Smooth muscle cell (in vitro differentiated cells): ENCODE data around the gene SLC6A6. TPM values are rescaled to one million over a fixed set of nuclear protein-coding genes. Genes with fewer than 3 reads are reported as not detected.

Experiments
- DNase-seq: peaks from one replicate; lab custom pipeline; 2025; ENCODE audit not compliant: unreplicated experiment; lab: John Stamatoyannopoulos, UW
- H2AFZ ChIP-seq: fragments of 200-600 bp; sonication (generic); 2 replicates; pipeline ENCODE4 v1.6.0; 2016; ENCODE audit warnings: antibody characterized with exemption, low read depth, mild to moderate bottlenecking
- H3F3A ChIP-seq: fragments of 200-600 bp; sonication (generic); 2 replicates; pipeline ENCODE4 v1.6.0; 2017; ENCODE audit warnings: antibody characterized with exemption, low read depth
- H3K27ac ChIP-seq: fragments of 200-600 bp; sonication (generic); 2 replicates; pipeline ENCODE4 v1.5.1; 2016; ENCODE audit warnings: low read depth, mild to moderate bottlenecking
- H3K27me3 ChIP-seq: fragments of 200-600 bp; sonication (generic); 2 replicates; pipeline ENCODE4 v1.6.1; 2016; ENCODE audit warnings: low read depth, mild to moderate bottlenecking
- H3K36me3 ChIP-seq: fragments of 200-600 bp; sonication (generic); 2 replicates; pipeline ENCODE4 v1.5.1; 2016; ENCODE audit warnings: low read depth
- H3K4me1 ChIP-seq: fragments of 200-600 bp; sonication (generic); 2 replicates; pipeline ENCODE4 v1.5.1; 2016; ENCODE audit warnings: low read depth
- H3K4me2 ChIP-seq: fragments of 200-600 bp; sonication (generic); 2 replicates; pipeline ENCODE4 v1.6.0; 2016; ENCODE audit warnings: mild to moderate bottlenecking
- H3K4me3 ChIP-seq: fragments of 200-600 bp; sonication (generic); 2 replicates; pipeline ENCODE4 v1.5.1; 2016; ENCODE audit warnings: mild to moderate bottlenecking
- H3K79me2 ChIP-seq: fragments of 200-600 bp; sonication (generic); 2 replicates; pipeline ENCODE4 v1.6.0; 2016; ENCODE audit warnings: low read depth, mild to moderate bottlenecking
- H3K9ac ChIP-seq: fragments of 200-600 bp; sonication (generic); 2 replicates; pipeline ENCODE4 v1.6.0; 2016; ENCODE audit warnings: low read depth
- H3K9me3 ChIP-seq: fragments of 200-600 bp; sonication (generic); replicated peaks from 2 replicates; pipeline ENCODE4 v1.5.1; 2016; ENCODE audit warnings: low read depth
- H4K20me1 ChIP-seq: fragments of 200-600 bp; sonication (generic); 2 replicates; pipeline ENCODE4 v1.6.0; 2016; ENCODE audit warnings: low read depth
- WGBS: methylation state at CpG from one replicate; pipeline ENCODE4 v1.1.7; 2016; ENCODE audit warnings: low lambda C conversion rate; 5-methylcytosine and 5-hydroxymethylcytosine counted together
- polyA plus RNA-seq: library from polyadenylated mRNA; unstranded; fragments of >200 nt; fragmentation: Nextera tagmentation; extraction: Ambion mirVana; gene quantifications from 2 replicates; pipeline ENCODE4 v1.2.1, GENCODE V29; 2016
- total RNA-seq: library from RNA; depleted of rRNA; stranded (reverse); fragments of >200 nt; gene quantifications from 2 replicates; pipeline ENCODE4 v1.2.3, GENCODE V29; 2014
- TF ChIP-seq, protein P1 (sequence below): fragments of 200-600 bp; sonication (generic); IDR thresholded peaks from 2 replicates; pipeline ENCODE4 v1.5.1; 2017; ENCODE audit warnings: borderline replicate concordance, mild to moderate bottlenecking, antibody characterized with exemption; ENCODE audit not compliant: insufficient read depth, poor library complexity, severe bottlenecking

Gene SLC6A6
- total and polyA plus RNA-seq, 2 experiments from 2014 or later: 9.4 to 11.7 TPM

DNA sequence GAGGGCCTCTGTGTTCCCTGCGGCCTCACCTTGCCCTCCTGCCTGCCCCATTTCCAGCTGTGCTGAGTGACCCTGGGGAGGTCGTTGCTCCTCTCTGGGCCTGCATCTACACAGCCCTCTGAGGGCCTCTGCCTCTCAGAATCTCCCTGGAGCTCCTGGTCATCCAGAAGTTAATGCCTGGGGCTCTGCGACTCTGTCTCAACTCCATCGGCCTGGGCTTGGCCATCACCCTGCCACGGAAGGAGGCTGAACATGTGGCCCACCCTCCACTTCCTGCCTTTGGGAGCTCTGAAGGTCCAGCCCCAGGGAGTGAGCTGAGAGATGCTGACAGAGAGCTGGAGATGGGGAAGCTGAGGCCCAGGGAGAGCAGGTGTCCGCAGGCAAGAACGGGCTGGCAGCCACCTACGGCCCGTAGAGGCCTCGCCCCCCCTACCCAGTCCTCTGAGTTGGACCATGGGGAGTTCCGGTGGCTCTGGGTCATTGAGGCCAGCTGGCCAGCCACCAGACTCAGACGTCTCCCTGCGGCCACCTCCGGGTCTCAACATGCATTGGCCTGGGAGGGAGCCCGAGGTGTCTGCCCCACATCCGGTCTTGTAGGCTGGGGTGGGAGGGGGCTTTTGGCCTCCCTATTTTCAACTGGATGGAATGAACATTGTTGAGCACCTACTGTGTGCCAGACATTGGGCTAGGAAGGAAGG, 103.5 kb downstream of the SLC6A6 start:
- H3K4me2 ChIP-seq: no peak overlapping the region
- H3K27me3 ChIP-seq: no peaks in the 10 kb centered on the region
- no peaks in the 10 kb centered on the region for H3F3A ChIP-seq
- no peak overlapping the region for H3K27ac ChIP-seq
- TF ChIP-seq, protein P1, sequence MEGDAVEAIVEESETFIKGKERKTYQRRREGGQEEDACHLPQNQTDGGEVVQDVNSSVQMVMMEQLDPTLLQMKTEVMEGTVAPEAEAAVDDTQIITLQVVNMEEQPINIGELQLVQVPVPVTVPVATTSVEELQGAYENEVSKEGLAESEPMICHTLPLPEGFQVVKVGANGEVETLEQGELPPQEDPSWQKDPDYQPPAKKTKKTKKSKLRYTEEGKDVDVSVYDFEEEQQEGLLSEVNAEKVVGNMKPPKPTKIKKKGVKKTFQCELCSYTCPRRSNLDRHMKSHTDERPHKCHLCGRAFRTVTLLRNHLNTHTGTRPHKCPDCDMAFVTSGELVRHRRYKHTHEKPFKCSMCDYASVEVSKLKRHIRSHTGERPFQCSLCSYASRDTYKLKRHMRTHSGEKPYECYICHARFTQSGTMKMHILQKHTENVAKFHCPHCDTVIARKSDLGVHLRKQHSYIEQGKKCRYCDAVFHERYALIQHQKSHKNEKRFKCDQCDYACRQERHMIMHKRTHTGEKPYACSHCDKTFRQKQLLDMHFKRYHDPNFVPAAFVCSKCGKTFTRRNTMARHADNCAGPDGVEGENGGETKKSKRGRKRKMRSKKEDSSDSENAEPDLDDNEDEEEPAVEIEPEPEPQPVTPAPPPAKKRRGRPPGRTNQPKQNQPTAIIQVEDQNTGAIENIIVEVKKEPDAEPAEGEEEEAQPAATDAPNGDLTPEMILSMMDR: no peak
- no peaks in the 10 kb centered on the region for H3K9me3 ChIP-seq
- H2AFZ ChIP-seq: no peak overlapping the region
- no peaks in the 10 kb centered on the region for H3K36me3 ChIP-seq
- no peak for DNase-seq
- H4K20me1 ChIP-seq: no peaks in the 10 kb centered on the region
- H3K9ac ChIP-seq: no peak overlapping the region
- WGBS: 91% methylated on average over 16 of the region's 16 CpGs
- H3K79me2 ChIP-seq: no peaks in the 10 kb centered on the region
- H3K4me3 ChIP-seq: no peak overlapping the region
- H3K4me1 ChIP-seq: peaks cover 3% of the 10 kb centered on the region

DNA sequence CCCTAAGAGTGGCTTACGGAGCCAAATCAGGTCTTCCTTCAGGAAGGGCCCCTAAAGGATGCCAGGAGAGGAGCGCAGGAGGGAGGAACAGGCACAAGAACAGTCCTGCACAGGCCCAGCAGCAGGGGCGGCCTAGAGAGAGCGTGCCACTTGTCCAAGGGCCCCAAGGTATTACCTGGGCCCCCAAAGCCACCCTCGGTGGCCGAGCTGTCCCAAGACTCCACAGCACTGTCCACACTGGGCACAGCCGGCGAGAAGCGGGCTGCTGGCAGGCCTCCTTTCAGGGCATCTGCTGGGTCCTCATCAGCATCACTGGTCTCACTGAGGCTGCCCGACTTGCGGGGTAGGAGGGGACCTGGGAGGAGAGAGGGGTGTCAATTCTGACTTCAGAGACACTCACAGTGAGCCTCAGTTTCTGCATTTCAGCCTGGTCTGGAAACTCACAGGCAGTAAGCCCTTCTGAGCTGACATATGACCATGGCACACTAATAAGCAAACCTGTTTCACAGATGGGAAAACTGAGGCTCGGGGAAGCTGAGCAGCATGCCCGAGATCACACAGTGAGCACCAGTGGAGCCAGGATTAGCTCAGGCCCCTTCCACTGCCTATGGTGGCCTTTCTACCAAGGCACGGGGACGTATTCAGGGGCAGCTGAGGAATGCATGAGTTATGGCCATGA, 104.4 kb downstream of the SLC6A6 start:
- H2AFZ ChIP-seq: no peak overlapping the region
- WGBS: 93% methylated on average over 15 of the region's 15 CpGs

DNA sequence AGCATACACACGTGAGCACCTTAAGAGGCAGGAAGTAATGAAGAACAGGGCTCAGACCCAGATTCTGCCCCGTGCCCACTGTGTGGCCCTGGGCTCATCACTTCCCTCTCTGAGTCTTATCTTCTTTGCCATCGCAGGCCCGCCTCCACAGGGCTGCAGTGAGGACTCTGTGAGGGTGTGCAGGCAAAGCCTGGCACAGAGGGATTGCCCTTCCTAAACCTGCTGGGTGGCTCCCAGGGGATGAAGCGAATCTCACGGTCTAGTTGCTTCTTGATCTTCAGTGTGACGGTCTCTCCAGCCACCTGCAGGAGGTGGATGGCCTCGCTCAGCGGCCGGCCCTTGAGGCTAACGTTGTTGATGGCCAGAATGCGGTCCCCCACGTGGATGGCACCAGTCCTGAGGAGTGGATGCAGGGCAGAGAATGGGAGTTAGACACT, 104.9 kb downstream of the SLC6A6 start:
- Histone ChIP-seq H3K4me3 (no peak overlapping the region), H3K79me2 (no peaks in the 10 kb centered on the region), H3K36me3 (no peaks in the 10 kb centered on the region), H3K27me3 (no peaks in the 10 kb centered on the region), H3K9me3 (no peaks in the 10 kb centered on the region), H3K4me2 (no peak overlapping the region), H2AFZ (no peak overlapping the region), H3K4me1 (peaks cover 3% of the 10 kb centered on the region), H3F3A (no peaks in the 10 kb centered on the region), H4K20me1 (no peaks in the 10 kb centered on the region), H3K9ac (no peak overlapping the region), H3K27ac (no peak overlapping the region)
- TF ChIP-seq, protein P1: no peak
- 84% methylated on average over 13 of the region's 13 CpGs for WGBS
- no peak for DNase-seq

More for the DNA sequence above, 104.4 kb downstream of the SLC6A6 start:
- Histone ChIP-seq H3K4me3 (no peak overlapping the region), H3K79me2 (no peaks in the 10 kb centered on the region), H3K27ac (no peak overlapping the region), H3K4me2 (no peak overlapping the region), H4K20me1 (no peaks in the 10 kb centered on the region), H3F3A (no peaks in the 10 kb centered on the region), H3K9me3 (no peaks in the 10 kb centered on the region), H3K36me3 (no peaks in the 10 kb centered on the region), H3K27me3 (no peaks in the 10 kb centered on the region), H3K4me1 (peaks cover 3% of the 10 kb centered on the region), H3K9ac (no peak overlapping the region)
- DNase-seq: no peak
- TF ChIP-seq, protein P1: no peak
